ENCODE measurements around the gene PPP1R14C. TPM values are rescaled to one million over a fixed set of nuclear protein-coding genes. Genes with fewer than 3 reads are reported as not detected.

The PPP1R14C gene
- total RNA-seq, 1 donor from 2014 or later = 12.6 TPM

- TF ChIP-seq, protein P1, sequence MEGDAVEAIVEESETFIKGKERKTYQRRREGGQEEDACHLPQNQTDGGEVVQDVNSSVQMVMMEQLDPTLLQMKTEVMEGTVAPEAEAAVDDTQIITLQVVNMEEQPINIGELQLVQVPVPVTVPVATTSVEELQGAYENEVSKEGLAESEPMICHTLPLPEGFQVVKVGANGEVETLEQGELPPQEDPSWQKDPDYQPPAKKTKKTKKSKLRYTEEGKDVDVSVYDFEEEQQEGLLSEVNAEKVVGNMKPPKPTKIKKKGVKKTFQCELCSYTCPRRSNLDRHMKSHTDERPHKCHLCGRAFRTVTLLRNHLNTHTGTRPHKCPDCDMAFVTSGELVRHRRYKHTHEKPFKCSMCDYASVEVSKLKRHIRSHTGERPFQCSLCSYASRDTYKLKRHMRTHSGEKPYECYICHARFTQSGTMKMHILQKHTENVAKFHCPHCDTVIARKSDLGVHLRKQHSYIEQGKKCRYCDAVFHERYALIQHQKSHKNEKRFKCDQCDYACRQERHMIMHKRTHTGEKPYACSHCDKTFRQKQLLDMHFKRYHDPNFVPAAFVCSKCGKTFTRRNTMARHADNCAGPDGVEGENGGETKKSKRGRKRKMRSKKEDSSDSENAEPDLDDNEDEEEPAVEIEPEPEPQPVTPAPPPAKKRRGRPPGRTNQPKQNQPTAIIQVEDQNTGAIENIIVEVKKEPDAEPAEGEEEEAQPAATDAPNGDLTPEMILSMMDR (conservative IDR thresholded peaks at IDR 0.05) = no peak
- H3K36me3 Mint-ChIP-seq = no peaks in the 10 kb centered on the region
- H3K27ac Mint-ChIP-seq = no peak overlapping the region
- DNase-seq (ENCODE audit: extremely low spot score, unreplicated experiment) = no peak
- H3K9me3 Mint-ChIP-seq = peaks cover 4% of the 10 kb centered on the region
- H3K27me3 Mint-ChIP-seq = no peaks in the 10 kb centered on the region
- peaks cover 12% of the 10 kb centered on the region for H3K4me1 Mint-ChIP-seq (ENCODE audit: unreplicated experiment)
- H3K4me3 Mint-ChIP-seq = no peak overlapping the region
Measured at GRCh38 chr6:150228072-150228733, 85.4 kb downstream of the PPP1R14C start.

GRCh38 chr6:150229436-150230163 is 86.8 kb downstream of the PPP1R14C start:
- Mint-ChIP-seq H3K9me3 (no peaks in the 10 kb centered on the region), H3K27ac (no peak overlapping the region), H3K4me3 (no peak overlapping the region), H3K4me1 (ENCODE audit: unreplicated experiment) (peaks cover 12% of the 10 kb centered on the region), H3K36me3 (no peaks in the 10 kb centered on the region), H3K27me3 (no peaks in the 10 kb centered on the region)
- DNase-seq (ENCODE audit: extremely low spot score, unreplicated experiment) = no peak
- TF ChIP-seq, protein P1 (conservative IDR thresholded peaks at IDR 0.05) = no peak

DNA sequence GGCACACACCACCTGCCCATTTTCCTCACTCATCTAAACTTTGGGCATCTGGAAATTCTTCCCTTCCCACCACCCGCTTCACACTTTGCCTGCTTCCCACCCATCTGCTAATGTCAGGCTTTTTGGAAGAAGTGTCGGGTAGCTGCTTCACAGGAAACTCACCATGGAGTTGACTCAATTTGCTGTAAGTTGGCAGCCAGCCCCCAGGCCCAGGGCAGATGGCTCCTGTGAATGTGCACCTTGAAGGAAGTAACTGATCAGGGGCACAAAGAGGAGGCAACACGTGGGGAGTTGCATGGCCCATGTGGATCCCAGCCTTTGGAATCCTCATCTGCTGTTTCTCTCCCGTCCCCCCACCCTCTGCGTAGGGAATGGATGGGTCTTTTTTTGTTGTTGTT is 87.3 kb downstream of the PPP1R14C start:
- no peak for DNase-seq (ENCODE audit: extremely low spot score, unreplicated experiment)
- Mint-ChIP-seq H3K4me1 (ENCODE audit: unreplicated experiment) (peaks cover 12% of the 10 kb centered on the region), H3K9me3 (no peaks in the 10 kb centered on the region), H3K27me3 (no peaks in the 10 kb centered on the region), H3K4me3 (no peak overlapping the region), H3K27ac (no peak overlapping the region), H3K36me3 (no peaks in the 10 kb centered on the region)
- TF ChIP-seq, protein P1 (conservative IDR thresholded peaks at IDR 0.05) = no peak

DNA sequence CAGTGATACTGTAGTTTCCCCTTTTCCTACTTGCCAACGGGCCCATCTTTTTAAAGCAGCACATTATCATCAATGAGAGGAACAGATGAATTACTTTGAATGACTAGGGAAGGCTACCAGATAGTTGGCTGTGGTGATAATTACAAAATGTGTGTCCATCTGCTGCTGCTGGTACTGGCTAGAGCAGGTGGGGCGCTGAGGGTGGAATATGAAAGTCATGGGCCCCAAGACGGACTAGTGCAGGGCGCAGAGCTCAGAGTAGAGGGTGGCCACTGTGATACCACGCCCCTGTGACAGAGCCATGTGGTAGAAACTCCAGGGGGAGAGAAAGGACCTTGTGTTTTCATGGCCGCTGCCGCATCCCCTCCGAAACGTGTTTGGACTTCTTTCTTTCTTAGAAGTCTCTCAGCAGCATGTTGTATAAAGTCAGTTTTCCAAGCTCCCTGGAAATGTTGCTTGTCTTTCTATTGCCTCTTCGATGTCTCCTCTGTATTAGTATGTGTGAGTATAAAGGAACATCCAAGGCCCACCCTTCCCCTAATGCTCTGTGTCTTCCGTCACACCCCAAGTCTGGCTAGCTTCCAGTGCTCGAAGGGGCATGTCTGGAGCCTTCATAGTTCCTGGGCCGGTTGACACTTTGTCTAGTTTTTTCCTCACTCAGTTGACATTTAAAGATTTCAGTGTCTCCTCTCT is 88.1 kb downstream of the PPP1R14C start:
- TF ChIP-seq, protein P1 (conservative IDR thresholded peaks at IDR 0.05) = no peak
- Mint-ChIP-seq H3K9me3 (no peaks in the 10 kb centered on the region), H3K4me3 (no peak overlapping the region), H3K4me1 (ENCODE audit: unreplicated experiment) (peaks cover 12% of the 10 kb centered on the region), H3K27ac (no peak overlapping the region), H3K36me3 (peaks cover under 1% of the 10 kb centered on the region), H3K27me3 (no peaks in the 10 kb centered on the region)
- DNase-seq (ENCODE audit: extremely low spot score, unreplicated experiment) = no peak

GRCh38 chr6:150231525-150231850 is 88.6 kb downstream of the PPP1R14C start:
- peaks cover 6% of the 10 kb centered on the region for H3K36me3 Mint-ChIP-seq

More at GRCh38 chr6:150231525-150231850, 88.6 kb downstream of the PPP1R14C start:
- Mint-ChIP-seq H3K27ac (no peak overlapping the region), H3K27me3 (no peaks in the 10 kb centered on the region), H3K9me3 (no peaks in the 10 kb centered on the region), H3K4me3 (no peak overlapping the region), H3K4me1 (ENCODE audit: unreplicated experiment) (peaks cover 12% of the 10 kb centered on the region)
- no peak for DNase-seq (ENCODE audit: extremely low spot score, unreplicated experiment)
- TF ChIP-seq, protein P1 (conservative IDR thresholded peaks at IDR 0.05) = no peak

Measured in type B pancreatic cell (in vitro differentiated cells).